Stimulated activated CD4-positive, alpha-beta T cell treated with anti-CD3 and anti-CD28 coated beads, Interleukin-1b, Interleukin-23, amount 100 ng/mL, for 48 hours (primary cell): ENCODE data around the gene SLC37A4.
"Not testable (repeated sequence)": the region's sequence is repeated elsewhere in the genome, so short reads cannot be mapped to it uniquely, and the experiment has no call there.

Experiments
- DNase-seq: peaks from one replicate; pipeline ENCODE4 v3.0.0-alpha.2; 2020

Gene SLC37A4

DNA sequence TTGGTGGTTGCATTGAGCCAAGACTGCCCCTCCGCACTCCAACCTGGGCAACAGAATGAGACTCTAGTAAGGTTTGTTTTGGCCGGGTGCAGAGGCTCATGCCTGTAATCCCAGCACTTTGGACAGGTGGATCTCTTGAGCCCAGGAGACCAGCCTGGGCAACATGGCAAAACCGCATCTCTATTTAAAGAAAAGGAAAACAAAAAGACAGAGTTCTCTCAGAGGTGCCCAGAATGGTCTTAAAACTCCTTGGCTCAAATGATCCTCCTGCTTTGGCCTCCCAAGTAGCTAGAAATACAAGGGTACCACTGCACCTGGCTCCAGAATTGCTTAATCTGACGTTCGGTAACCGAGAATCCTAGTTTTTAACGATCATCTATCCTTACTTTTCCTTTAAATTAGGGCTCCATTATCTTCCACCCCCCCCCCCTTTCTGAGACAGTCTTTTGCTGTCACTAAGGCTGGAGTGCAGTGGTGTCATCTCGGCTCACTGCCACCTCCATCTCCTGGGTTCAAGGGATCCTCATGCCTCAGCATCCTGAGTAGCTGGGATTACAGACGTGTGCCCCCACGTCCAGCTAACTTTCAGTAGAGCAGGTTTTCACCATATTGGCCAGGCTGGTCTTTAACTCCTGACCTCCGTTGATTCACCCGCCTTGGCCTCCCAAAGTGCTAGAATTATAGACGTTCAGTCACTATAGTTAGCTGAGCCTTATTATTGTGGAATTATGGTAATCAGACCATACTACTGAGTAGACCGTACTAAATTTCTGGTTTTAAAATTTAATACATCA is 14.3 kb downstream of the SLC37A4 start:
- DNase-seq = no peak

DNA sequence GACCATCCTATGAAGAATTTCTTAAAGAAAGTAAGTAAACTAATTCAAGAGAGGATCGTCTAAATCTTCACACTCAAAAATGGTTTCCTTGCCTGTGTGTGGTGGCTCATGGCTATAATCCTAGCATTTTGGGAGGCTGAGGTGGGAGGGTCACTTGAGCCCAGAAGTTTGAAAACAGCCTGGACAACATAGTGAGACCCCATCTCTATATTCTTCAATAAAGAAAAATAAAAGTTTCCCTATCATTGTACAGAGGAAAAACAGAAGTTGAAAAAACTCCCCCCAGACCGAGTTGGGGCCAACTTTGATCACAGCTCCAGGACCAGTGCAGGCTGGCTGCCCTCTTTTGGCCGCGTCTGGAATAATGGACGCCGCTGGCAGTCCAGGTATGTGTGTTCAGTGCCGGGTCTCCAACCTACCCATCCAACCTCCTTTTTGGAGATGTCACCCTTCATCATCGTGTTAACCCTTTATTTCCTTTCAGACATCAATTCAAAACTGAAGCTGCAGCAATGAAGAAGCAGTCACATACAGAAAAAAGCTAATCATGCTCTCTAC is 15.5 kb downstream of the SLC37A4 start:
- DNase-seq = no peak

DNA sequence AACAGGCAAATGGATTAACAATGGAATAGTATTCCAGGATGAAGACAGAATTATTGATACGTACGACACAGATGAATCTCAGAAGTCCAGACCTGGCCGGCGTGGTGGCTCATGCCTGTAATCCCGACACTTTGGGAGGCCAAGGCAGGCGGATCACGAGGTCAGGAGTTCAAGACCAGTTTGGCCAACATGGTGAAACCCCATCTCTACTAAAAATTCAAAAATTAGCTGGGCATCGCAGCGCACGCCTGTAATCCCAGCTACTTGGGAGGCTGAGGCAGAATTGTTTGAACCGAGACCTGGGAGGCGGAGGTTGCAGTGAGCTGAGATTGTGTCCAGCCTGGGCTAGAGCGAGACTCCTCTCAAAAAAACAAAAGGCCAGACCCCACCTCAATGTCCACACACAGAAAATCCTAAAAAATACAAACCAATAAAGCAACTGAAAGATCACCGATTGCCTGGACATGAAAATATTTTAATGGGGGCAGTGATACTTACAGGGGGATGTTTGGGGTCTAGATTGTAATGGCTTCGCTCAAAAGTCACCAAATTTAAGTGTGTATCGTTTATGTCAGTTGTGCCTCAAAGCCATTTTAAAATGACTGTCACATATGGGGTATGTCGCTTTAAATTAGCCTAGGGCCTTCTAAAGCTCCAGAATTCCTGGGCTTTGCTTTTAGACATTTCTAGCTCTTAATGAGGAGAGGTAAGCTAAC is 16.3 kb downstream of the SLC37A4 start:
- DNase-seq = no peak

DNA sequence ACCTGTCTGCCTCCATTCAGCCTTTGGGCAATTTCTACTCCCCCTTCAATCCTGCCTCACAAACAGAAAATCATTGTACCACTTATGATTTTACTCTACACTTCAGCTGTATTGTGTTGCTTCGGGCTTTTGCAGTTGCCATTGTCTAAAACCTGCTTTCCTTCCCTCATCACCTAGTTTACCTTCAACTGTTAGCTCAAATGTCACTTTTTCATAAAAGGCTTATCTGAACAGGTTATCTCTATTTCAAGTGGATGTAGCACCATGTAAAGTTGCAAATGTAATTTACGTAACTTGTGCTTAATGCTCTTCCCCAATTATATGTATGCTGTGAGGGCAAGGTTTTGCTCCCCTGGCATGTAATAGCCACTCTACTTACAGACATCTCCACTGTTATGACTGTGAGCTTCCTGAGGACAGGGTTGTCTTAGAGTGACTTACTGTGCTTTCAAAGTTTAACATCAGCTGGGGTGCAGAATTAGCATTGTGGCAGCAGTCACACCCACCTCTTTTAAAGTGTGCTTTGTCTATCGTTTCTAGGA is 18.0 kb downstream of the SLC37A4 start:
- DNase-seq = no peak

DNA sequence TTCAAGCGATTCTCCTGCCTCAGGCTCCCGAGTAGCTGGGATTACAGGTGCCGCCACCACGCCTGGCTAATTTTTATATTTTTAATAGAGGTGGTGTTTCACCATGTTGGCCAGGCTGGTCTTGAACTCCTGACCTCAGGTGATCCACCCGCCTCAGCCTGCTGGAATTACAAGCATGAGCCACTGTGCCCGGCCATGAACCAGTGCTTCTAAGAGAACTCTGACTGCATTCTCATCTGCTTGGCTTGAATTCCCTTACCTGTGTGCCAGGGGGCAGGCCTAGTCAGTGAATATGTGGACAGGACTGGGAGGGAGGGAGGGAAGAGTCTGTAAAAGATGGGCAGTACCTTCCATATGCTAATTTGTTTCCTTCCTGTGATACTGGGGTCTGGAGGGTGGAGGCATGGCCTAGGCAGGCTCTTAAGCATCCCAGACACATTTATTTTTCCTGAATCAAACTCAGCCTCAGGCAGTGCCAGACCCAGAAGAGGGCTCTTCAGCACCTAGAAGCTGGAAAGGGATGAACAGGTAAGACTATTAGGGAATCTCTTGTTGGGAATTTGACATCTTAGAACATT is 19.1 kb downstream of the SLC37A4 start:
- no peak for DNase-seq

DNA sequence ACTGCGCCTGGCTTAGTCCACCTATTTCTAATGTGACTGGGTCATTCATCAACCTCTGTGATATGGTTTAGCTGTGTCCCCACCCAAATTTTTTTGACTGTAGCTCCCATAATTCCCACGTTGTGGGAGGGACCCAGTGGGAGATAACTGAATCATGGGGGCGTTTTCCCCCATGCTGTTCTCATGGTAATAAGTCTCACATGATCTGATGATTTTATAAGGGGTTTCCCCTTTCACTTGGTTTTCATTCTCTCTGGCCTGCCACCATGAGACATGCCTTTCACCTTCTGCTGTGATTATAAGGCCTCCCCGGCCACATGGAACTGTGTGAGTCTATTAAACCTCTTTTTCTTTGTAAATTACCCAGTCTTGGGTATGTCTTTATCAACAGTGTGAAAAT is 24.0 kb downstream of the SLC37A4 start:
- no peak for DNase-seq

DNA sequence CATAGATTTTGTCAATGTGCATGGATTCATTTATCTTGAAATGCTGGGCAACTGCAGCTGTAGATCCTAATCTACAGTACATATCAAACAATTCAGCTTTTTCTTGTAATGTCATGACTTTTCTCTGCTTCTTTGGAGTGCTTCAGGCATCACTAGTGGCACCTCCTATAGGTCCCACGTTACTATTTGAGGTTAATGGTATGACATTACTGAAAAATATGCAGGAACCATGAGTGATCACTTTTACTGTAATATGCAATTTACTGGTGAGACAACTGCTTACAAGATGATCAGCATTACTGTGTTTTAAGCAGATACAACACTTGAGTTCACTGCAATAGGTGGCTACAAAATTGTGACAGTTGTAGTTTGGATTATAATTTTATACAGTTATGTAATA is 29.8 kb downstream of the SLC37A4 start:
- DNase-seq = no peak

DNA sequence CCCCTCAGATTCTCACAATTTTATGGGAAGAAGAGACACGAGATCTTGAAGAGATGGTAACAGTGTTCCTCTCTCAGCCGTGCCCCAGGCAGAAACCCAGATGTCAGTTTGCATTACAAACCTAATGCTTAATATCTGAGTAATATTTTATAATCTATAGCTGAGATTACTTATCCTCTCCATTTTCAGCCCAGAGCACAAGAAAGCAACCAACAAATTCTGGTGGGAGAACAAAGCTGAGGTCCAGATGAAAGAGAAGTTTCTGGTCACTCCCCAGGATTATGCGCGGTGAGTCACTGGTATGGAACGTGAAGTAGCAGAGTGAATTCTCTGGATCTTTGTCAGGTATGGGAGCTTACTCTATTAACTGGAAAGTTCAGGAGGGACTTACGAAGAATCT is 31.9 kb downstream of the SLC37A4 start:
- no peak for DNase-seq

DNA sequence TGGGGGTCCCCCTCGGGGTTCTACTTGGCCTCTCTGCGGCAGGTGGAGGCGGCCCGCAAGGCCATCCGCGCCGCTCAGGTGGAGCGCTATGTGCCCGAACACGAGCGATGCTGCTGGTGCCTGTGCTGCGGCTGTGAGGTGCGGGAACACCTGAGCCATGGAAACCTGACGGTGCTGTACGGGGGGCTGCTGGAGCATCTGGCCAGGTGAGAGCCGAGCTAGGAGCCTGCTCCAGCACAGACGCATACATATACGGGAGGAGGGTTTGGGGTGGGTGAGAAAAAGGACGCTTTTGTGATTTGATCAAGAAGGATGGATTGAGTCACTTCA is 32.3 kb downstream of the SLC37A4 start:
- DNase-seq = no peak

DNA sequence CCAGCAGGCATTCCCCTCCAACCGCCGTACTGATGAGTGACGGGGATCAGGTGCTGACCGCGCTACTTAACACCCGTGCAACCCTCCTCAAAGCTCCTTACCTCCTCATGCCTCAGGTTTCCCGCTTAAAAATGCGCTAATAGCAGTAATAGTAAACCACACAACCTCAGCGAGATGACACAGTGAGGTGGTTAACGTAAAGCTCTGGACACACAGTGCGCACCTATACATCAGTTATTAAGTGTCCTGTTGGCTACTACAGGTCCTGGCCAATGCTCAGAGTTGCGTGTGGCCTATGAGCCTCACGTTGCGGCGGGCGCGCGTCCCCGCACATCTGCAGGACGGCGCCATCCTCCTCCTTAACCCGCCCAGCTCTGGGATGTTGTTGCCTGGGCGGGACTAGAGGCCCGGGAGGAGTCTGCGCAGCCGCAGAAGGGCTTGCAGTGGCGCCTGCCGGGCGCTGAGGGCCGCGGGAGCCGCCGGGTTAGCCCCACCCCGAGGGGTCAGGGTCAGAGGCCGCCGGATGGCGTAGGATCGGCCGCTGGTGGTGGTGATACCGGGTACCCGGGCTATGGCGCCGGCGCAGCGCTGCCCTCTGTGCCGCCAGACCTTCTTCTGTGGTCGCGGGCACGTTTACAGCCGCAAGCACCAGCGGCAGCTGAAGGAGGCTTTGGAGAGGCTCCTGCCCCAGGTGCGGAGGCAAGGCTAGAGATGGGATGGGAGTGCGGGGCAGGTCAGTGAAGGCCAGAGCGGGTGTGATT is 32.9 kb downstream of the SLC37A4 start, which contains the start of gene CENATAC:
CENATAC (plus strand) TSS at position 512 of the 761 bp plus-strand sequence; CDS start at position 572, 60 bp downstream.
- DNase-seq = peak; percentile 95

DNA sequence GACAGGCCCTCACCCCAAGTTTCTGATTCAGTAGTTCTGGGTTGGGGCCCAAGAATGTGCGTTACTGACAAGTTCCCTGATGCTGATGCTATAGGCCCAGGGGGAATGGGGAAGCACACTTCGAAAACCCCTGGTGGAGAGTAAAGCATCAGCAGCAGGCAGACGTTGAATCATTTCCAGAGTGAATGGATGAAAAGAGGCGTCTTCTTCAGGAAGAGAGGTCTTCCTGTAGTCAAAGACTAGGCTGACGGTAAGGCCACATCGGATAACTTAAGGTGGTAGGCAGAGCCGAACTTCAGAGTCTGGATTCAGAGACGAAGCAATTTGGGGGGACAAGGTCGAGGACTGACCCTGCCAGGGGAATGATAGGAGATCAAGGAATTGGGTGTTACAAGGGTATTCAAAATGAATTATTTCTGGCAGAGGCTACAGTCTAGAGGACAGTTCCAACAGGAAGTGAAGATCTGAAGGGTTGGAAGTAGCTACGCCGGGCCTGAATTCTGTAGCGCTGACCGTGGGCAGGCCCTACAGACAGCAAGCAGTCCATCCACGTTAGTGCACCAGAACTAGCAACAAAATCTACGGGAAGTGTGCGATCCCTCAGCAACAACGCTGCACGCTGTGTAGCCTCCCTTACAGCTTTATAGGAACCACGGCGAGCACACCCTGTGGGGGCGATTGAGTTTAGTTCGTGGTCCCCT is 33.6 kb downstream of the SLC37A4 start:
- DNase-seq = peak; percentile 67

DNA sequence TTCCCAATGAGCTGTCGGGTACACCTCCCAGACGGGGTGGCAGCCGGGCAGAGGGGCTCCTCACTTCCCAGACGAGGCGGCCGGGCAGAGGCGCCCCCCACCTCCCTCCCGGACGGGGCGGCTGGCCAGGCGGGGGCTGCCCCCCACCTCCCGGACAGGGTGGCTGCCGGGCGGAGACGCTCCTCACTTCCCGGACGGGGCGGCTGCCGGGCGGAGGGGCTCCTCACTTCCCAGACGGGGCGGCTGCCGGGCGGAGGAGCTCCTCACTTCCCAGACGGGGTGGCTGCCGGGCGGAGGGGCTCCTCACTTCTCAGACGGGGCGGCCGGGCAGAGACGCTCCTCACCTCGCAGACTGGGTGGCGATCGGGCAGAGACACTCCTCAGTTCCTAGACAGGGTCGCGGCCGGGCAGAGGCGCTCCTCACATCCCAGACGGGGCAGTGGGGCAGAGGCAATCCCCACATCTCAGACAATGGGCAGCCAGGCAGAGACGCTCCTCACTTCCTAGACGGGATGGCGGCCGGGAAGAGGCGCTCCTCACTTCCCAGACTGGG is 39.1 kb downstream of the SLC37A4 start:
- DNase-seq = not testable (repeated sequence)

DNA sequence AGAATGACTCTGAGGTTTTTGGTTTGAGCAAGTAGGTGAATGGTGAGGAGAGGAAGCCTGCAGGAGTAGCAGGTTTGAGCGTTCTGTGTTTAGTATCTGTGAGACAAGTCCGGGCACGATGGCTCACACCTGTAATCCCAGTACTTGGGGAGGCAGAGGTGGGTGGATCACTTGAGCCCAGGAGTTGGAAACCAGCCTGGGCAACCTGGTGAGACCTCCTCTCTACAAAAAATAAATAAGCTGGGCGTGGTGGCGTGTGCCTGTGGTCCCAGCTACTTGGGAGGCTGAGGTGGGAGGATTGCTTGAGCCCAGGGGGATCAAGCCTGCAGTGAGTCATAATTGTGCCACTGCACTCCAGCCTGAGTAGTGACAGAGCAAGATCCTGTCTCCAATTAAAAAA is 42.4 kb downstream of the SLC37A4 start:
- no peak for DNase-seq

DNA sequence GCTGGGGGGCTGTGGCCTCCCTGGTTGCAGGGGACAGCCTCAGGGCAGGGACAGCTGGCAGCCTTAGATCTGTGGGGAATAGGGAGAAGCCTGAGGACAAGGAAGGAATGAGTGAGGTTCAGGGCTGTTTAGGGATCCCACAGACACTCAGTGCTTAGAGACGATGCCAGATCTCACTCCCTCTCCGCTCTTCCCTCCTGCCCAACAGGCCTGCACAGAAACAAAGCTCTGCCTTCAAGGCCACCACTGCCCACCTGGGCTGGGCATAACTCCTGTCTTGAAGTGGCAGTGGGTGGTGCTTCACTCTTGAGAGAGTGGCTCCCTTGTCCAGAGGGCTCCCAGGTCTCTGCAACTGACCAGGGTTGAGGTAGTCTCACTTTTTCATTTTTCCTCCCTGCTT is 45.9 kb downstream of the SLC37A4 start:
- no peak for DNase-seq

DNA sequence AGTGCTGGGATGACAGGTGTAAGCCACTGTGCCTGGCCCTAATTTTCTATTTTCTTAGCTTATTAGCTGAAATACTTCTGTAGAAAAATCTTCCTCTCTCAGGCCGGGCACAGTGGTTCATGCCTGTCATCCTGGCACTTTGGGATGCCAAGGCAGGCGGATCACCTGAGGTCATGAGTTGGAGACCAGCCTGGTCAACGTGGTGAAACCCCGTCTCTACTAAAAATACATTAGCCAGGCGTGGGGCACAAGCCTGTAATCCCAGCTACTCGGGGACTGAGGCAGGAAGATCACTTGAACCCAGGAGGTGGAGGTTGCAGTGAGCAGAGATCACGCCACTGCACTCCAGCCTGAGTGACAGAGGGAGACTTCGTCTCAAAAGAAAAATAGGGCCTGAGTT is 46.3 kb downstream of the SLC37A4 start:
- not testable (repeated sequence) for DNase-seq

DNA sequence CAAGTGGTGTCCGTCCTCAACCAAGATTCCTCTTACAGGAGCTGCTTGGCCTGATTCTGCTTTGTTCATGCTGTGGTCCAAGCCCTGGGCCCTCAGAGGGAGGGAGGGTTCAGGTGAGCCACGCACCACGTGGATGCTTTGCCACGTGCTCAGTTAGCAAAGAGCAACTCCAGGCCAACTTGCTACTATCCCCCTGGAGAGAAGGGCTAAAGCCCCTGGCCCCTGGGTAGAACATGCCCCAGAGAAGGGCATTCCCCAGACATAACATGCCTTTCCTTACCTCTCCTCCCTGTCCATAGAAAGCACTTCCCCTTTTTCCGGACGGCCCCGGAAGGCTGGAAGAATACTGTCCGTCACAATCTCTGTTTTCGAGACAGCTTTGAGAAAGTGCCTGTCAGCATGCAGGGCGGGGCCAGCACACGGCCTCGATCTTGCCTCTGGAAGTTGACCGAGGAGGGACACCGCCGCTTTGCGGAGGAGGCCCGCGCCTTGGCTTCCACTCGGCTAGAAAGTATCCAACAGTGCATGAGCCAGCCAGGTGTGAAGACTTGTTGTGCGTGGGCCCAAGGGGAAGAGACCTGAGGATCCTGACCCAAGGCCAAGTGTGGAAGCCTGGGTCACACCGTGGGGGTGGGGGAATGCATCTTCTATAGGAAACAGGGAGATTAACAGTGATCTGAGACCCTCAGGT is 50.3 kb downstream of the SLC37A4 start:
- DNase-seq = no peak

DNA sequence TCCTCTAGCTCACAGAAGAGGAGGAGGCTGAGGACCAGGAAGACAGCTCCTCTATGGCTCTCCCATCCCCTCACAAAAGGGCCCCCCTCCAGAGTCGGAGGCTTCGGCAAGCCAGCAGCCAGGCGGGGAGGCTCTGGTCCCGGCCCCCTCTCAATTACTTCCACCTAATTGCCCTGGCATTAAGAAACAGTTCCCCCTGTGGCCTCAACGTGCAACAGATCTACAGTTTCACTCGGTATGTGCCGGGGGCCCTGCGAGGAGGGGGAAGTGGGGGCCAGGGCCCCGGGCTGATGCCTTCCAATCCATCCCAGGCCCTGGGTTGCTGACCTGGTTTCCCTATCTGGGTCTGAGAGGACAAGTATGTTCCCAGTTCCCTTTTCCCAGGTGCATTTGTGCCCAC is 51.2 kb downstream of the SLC37A4 start:
- DNase-seq = no peak

DNA sequence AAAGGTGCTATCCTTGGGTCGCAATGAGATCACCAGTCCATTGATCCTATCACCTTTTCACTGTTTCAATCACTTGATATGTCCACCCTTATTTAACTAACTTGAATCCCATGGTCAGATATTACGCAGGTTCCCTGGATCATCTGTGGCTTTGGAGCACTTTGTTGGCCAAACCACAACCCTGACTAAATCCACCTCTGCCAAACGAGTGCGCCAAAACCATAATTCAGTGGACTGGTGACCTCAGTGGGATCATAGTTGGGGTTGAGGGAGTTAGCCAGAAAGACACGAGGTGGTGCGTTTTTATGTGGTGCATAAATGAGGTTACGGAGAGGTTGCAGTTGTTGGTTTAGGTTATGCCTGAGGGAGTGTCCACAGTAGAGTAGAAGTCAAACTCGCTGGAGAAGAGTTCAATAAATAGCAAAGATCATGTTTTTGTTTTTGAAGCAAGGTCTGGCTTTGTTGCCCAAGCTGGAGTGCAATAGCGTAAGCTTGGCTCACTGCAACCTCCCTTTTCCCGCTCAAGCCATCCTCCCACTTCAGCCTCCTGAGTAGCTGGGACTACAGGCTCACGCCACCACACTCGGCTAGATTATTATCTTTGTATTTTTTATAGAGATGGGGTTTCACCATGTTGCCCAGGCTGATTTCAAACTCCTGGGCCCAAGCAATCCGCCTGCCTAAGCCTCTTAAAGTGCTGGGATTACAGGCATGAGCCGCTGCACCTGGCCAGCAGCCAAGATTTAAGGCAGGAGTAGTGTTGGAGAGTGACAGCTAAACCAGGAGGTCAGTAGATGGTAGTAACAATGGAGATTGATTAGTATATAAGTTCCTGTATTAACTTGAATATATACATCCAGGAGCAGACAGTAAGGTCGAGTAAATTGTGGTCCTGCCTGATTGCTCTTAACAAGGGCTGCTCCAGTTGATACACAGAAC is 54.6 kb downstream of the SLC37A4 start:
- DNase-seq = no peak
